Measurements from ENCODE around the gene CCDC186.

The CCDC186 gene

GRCh38 chr10:114096864-114097263 is 77.1 kb downstream of the CCDC186 start:
- H3K36me3 ChIP-seq (ENCODE audit: control insufficient read depth, insufficient read depth, low read length) = no peaks in the 10 kb centered on the region
- H3K9me3 ChIP-seq (ENCODE audit: control insufficient read depth, low read length) = no peaks in the 10 kb centered on the region
- no peaks in the 10 kb centered on the region for H3K4me1 ChIP-seq (ENCODE audit: control insufficient read depth, insufficient read depth, low read length)
- no peak overlapping the region for H3K4me3 ChIP-seq (ENCODE audit: insufficient read depth, low read depth, low read length)
- H3K27ac ChIP-seq (ENCODE audit: insufficient read depth, low read depth, low read length, poor library complexity, severe bottlenecking) = no peak overlapping the region
- WGBS, 2 experiments = 91 to 99% methylated on average over 3 of the region's 3 CpGs
- H3K27me3 ChIP-seq (ENCODE audit: control insufficient read depth, insufficient read depth, low read length, poor library complexity, severe bottlenecking) = peaks cover 25% of the 10 kb centered on the region

DNA sequence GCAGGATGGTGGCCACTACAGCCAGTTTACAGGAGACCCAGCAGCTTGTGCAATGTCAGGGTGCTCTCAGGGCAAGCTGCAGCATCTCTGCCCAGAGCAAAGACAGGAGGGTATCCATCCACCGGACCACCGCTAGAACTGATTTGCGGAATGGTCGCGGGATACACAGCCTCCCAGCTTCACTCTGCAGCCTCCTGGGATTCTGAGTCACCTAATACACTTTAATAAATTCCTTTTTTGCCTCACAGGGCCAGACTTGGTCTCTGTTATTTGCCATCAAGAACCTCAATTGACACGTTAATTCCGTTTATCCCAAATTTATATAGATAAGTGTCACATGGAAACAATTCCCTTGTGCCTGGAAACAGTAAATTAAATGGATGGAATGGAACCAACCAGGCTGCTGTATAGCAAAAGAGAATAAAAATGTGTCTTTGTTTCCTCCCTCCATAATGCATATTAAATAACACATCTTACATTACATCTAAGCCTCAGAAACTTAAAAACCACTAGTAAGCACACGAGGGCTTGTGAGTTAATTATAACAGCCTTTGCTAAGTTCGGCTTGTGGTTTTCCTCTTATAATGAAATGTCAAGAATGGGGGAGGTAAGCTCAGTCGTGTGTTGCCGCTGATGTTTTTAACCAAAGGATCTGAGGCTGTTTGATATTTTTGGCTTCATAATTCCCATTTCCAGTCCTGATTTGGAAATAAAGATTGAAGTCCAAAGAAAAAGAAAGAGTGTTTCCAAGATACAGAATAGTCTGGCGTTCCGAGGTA is 78.3 kb downstream of the CCDC186 start:
- H3K36me3 ChIP-seq (ENCODE audit: control insufficient read depth, insufficient read depth, low read length) = no peaks in the 10 kb centered on the region
- no peaks in the 10 kb centered on the region for H3K9me3 ChIP-seq (ENCODE audit: control insufficient read depth, low read length)
- no peak overlapping the region for H3K27ac ChIP-seq (ENCODE audit: insufficient read depth, low read depth, low read length, poor library complexity, severe bottlenecking)
- no peaks in the 10 kb centered on the region for H3K4me1 ChIP-seq (ENCODE audit: control insufficient read depth, insufficient read depth, low read length)
- WGBS, 2 experiments = 95% methylated on average over 13 of the region's 13 CpGs
- peaks cover 14% of the 10 kb centered on the region for H3K27me3 ChIP-seq (ENCODE audit: control insufficient read depth, insufficient read depth, low read length, poor library complexity, severe bottlenecking)
- H3K4me3 ChIP-seq (ENCODE audit: insufficient read depth, low read depth, low read length) = no peak overlapping the region

GRCh38 chr10:114094795-114095194 is 79.2 kb downstream of the CCDC186 start:
- H3K36me3 ChIP-seq (ENCODE audit: control insufficient read depth, insufficient read depth, low read length) = no peaks in the 10 kb centered on the region
- H3K4me1 ChIP-seq (ENCODE audit: control insufficient read depth, insufficient read depth, low read length) = no peaks in the 10 kb centered on the region
- H3K27me3 ChIP-seq (ENCODE audit: control insufficient read depth, insufficient read depth, low read length, poor library complexity, severe bottlenecking) = peaks cover 5% of the 10 kb centered on the region
- no peak overlapping the region for H3K4me3 ChIP-seq (ENCODE audit: insufficient read depth, low read depth, low read length)
- 89 to 94% methylated on average over 3 of the region's 3 CpGs for WGBS, 2 experiments
- no peak overlapping the region for H3K27ac ChIP-seq (ENCODE audit: insufficient read depth, low read depth, low read length, poor library complexity, severe bottlenecking)
- H3K9me3 ChIP-seq (ENCODE audit: control insufficient read depth, low read length) = no peaks in the 10 kb centered on the region

DNA sequence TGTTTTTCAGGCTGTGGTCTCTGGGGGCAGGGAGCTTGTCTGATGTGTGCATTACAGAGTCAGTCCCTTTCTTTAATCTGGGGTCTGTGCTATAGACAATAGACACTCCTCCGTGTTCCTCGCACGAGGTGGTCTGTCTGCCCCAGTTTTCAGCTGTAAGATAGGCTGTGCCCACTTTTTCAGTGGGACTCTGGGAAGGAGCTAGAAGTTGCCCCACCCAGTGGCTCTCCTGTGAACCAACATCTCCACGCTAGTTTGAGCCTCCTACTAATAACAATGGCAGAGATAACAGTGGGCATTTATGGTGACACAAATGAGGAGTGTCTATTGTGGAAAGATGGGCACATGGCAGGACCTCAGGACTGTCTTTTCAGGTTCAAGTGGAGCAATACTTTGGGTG is 86.3 kb downstream of the CCDC186 start:
- Histone ChIP-seq H3K4me3 (ENCODE audit: insufficient read depth, low read depth, low read length) (no peak overlapping the region), H3K27me3 (ENCODE audit: control insufficient read depth, insufficient read depth, low read length, poor library complexity, severe bottlenecking) (no peaks in the 10 kb centered on the region), H3K27ac (ENCODE audit: insufficient read depth, low read depth, low read length, poor library complexity, severe bottlenecking) (no peak overlapping the region), H3K4me1 (ENCODE audit: control insufficient read depth, insufficient read depth, low read length) (no peaks in the 10 kb centered on the region), H3K36me3 (ENCODE audit: control insufficient read depth, insufficient read depth, low read length) (no peaks in the 10 kb centered on the region), H3K9me3 (ENCODE audit: control insufficient read depth, low read length) (no peaks in the 10 kb centered on the region)
- 77 to 87% methylated on average over 4 of the region's 4 CpGs for WGBS, 2 experiments

DNA sequence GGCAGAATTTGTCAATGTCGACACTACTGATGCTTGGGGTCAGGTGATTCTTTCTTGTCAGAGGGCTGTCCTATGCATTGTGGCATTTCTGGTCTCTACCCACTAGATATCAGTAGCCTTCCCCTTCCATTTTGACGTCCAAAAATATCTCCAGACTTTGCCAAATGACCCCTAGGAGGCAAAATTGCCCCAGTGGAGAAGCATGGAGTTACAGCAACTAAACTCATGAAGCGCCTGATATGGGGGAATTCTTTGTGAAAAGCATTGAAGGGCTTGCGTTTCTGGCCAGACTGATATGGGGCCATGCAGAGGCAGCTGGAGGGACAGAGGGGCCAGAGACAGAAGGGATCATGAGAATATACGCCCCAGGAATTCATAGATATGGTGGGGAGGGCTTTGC is 86.7 kb downstream of the CCDC186 start:
- H3K4me1 ChIP-seq (ENCODE audit: control insufficient read depth, insufficient read depth, low read length) = no peaks in the 10 kb centered on the region
- no peaks in the 10 kb centered on the region for H3K9me3 ChIP-seq (ENCODE audit: control insufficient read depth, low read length)
- no peaks in the 10 kb centered on the region for H3K27me3 ChIP-seq (ENCODE audit: control insufficient read depth, insufficient read depth, low read length, poor library complexity, severe bottlenecking)
- no peaks in the 10 kb centered on the region for H3K36me3 ChIP-seq (ENCODE audit: control insufficient read depth, insufficient read depth, low read length)
- no peak overlapping the region for H3K4me3 ChIP-seq (ENCODE audit: insufficient read depth, low read depth, low read length)
- no peak overlapping the region for H3K27ac ChIP-seq (ENCODE audit: insufficient read depth, low read depth, low read length, poor library complexity, severe bottlenecking)
- 84 to 85% methylated on average over 5 of the region's 5 CpGs for WGBS, 2 experiments

GRCh38 chr10:114084215-114084614 is 89.8 kb downstream of the CCDC186 start:
- Histone ChIP-seq H3K27ac (ENCODE audit: insufficient read depth, low read depth, low read length, poor library complexity, severe bottlenecking) (no peak overlapping the region), H3K9me3 (ENCODE audit: control insufficient read depth, low read length) (no peaks in the 10 kb centered on the region)
- 94 to 96% methylated on average over 3 to 4 of the region's 4 CpGs for WGBS, 2 experiments

GRCh38 chr10:114083040-114083439 is 91.0 kb downstream of the CCDC186 start:
- H3K27me3 ChIP-seq (ENCODE audit: control insufficient read depth, insufficient read depth, low read length, poor library complexity, severe bottlenecking) = no peaks in the 10 kb centered on the region
- no peaks in the 10 kb centered on the region for H3K36me3 ChIP-seq (ENCODE audit: control insufficient read depth, insufficient read depth, low read length)
- WGBS, 2 experiments = 87 to 98% methylated on average over 5 of the region's 5 CpGs
- no peaks in the 10 kb centered on the region for H3K9me3 ChIP-seq (ENCODE audit: control insufficient read depth, low read length)
- no peak overlapping the region for H3K4me3 ChIP-seq (ENCODE audit: insufficient read depth, low read depth, low read length)
- no peaks in the 10 kb centered on the region for H3K4me1 ChIP-seq (ENCODE audit: control insufficient read depth, insufficient read depth, low read length)
- H3K27ac ChIP-seq (ENCODE audit: insufficient read depth, low read depth, low read length, poor library complexity, severe bottlenecking) = no peak overlapping the region

More at GRCh38 chr10:114084215-114084614, 89.8 kb downstream of the CCDC186 start:
- no peaks in the 10 kb centered on the region for H3K36me3 ChIP-seq (ENCODE audit: control insufficient read depth, insufficient read depth, low read length)
- no peaks in the 10 kb centered on the region for H3K4me1 ChIP-seq (ENCODE audit: control insufficient read depth, insufficient read depth, low read length)
- H3K4me3 ChIP-seq (ENCODE audit: insufficient read depth, low read depth, low read length) = no peak overlapping the region
- no peaks in the 10 kb centered on the region for H3K27me3 ChIP-seq (ENCODE audit: control insufficient read depth, insufficient read depth, low read length, poor library complexity, severe bottlenecking)

DNA sequence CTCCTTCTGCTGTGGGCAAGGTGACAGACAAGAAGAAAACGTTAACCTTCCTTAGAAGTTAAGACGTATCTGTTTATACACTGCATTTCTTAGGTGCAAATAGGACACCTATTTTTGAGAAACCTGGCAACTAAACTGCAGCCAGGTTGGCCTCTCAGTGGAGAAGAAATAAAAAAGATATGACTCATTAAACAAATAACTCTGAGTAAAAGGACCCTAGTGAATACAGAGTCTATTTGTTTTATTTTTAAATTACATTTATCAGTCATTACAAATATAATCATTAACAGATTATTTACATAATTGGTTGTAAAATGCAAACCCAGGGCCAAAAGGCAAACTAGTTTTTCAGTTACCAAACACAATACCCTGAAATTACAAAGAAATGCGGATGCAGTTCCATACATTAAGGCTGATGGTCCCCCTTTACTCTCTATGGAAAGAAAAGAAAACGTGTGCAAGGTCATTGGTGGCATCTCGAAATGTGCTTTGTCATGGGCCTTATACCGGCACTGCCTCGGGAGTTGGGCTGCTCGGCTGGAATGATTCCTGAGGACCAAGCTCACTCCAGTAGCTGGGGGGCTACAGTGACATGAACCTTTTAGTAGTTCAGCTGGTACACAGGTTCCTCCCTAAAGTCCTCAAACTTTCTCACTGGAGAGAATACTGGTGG is 92.0 kb downstream of the CCDC186 start:
- H3K27me3 ChIP-seq (ENCODE audit: control insufficient read depth, insufficient read depth, low read length, poor library complexity, severe bottlenecking) = no peaks in the 10 kb centered on the region
- no peaks in the 10 kb centered on the region for H3K36me3 ChIP-seq (ENCODE audit: control insufficient read depth, insufficient read depth, low read length)
- WGBS, 2 experiments = 91 to 95% methylated on average over 8 of the region's 8 CpGs

DNA sequence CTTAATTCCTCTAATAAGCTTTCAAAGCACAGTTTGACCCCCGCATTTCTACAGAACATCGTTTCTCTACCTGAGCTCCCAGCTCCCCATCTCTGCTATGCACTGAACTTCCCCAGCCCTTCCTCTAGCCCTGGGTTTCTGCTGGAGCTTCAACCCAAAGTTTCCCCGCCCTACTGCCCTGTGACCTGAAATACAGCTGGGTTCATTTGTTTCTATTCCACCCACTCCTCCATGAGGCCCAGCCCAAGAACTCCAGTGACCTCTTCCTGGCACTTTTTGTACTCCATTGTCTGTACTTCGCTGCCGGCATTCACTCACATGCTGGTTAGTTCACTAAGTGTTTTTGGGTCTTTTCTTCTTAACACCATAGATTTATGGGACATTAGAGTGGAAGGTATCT is 94.6 kb downstream of the CCDC186 start:
- WGBS, 2 experiments = 83 to 90% methylated on average over 5 of the region's 5 CpGs
- H3K36me3 ChIP-seq (ENCODE audit: control insufficient read depth, insufficient read depth, low read length) = no peaks in the 10 kb centered on the region
- no peaks in the 10 kb centered on the region for H3K4me1 ChIP-seq (ENCODE audit: control insufficient read depth, insufficient read depth, low read length)
- no peaks in the 10 kb centered on the region for H3K9me3 ChIP-seq (ENCODE audit: control insufficient read depth, low read length)
- no peaks in the 10 kb centered on the region for H3K27me3 ChIP-seq (ENCODE audit: control insufficient read depth, insufficient read depth, low read length, poor library complexity, severe bottlenecking)
- no peak overlapping the region for H3K4me3 ChIP-seq (ENCODE audit: insufficient read depth, low read depth, low read length)
- H3K27ac ChIP-seq (ENCODE audit: insufficient read depth, low read depth, low read length, poor library complexity, severe bottlenecking) = no peak overlapping the region

More for the DNA sequence above, 92.0 kb downstream of the CCDC186 start:
- no peaks in the 10 kb centered on the region for H3K9me3 ChIP-seq (ENCODE audit: control insufficient read depth, low read length)
- H3K4me1 ChIP-seq (ENCODE audit: control insufficient read depth, insufficient read depth, low read length) = no peaks in the 10 kb centered on the region
- H3K4me3 ChIP-seq (ENCODE audit: insufficient read depth, low read depth, low read length) = no peak overlapping the region
- H3K27ac ChIP-seq (ENCODE audit: insufficient read depth, low read depth, low read length, poor library complexity, severe bottlenecking) = no peak overlapping the region

- H3K9me3 ChIP-seq (ENCODE audit: control insufficient read depth, low read length) = no peaks in the 10 kb centered on the region
- no peak overlapping the region for H3K27ac ChIP-seq (ENCODE audit: insufficient read depth, low read depth, low read length, poor library complexity, severe bottlenecking)
- WGBS, 2 experiments = 93 to 98% methylated on average over 5 to 6 of the region's 6 CpGs
- no peak overlapping the region for H3K4me3 ChIP-seq (ENCODE audit: insufficient read depth, low read depth, low read length)
- no peaks in the 10 kb centered on the region for H3K4me1 ChIP-seq (ENCODE audit: control insufficient read depth, insufficient read depth, low read length)
- H3K27me3 ChIP-seq (ENCODE audit: control insufficient read depth, insufficient read depth, low read length, poor library complexity, severe bottlenecking) = no peaks in the 10 kb centered on the region
- H3K36me3 ChIP-seq (ENCODE audit: control insufficient read depth, insufficient read depth, low read length) = no peaks in the 10 kb centered on the region
These were observed 95.7 kb downstream of the CCDC186 start for GRCh38 chr10:114078346-114078745.
